Measurements from ENCODE around the gene PDE4D. TPM values are rescaled to one million over a fixed set of nuclear protein-coding genes. Genes with fewer than 3 reads are reported as not detected.

PDE4D gene
- total RNA-seq, 1 experiment from 2014 or later: 3.3 TPM

DNA sequence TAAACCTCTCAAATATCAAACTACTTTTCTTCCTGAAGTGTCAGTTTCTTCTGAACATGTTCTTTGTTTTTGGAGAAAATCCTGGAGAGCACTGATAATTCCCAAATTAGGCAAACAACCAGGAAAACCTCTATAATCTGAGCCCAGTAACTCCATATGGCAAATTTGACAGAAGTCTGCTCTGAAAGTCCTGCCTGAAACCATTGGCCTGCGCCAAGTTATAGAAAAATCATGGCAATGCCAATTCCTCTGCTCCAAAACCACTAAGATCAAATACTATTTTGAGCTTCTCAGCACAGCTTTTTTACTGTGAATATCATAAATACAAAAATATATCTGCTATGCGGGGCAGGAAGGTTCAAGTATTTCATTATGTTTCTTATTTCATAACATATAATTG lies 45.9 kb downstream of the PDE4D start:
- no peak for DNase-seq (ENCODE audit: low spot score)
- ATAC-seq: no peak
- H3K27ac Mint-ChIP-seq: no peak overlapping the region
- CTCF ChIA-PET: no interaction called here
- no peaks in the 10 kb centered on the region for H3K36me3 Mint-ChIP-seq
- peaks cover 6% of the 10 kb centered on the region for H3K9me3 Mint-ChIP-seq
- H3K4me1 Mint-ChIP-seq: no peaks in the 10 kb centered on the region
- TF ChIP-seq, protein P1, sequence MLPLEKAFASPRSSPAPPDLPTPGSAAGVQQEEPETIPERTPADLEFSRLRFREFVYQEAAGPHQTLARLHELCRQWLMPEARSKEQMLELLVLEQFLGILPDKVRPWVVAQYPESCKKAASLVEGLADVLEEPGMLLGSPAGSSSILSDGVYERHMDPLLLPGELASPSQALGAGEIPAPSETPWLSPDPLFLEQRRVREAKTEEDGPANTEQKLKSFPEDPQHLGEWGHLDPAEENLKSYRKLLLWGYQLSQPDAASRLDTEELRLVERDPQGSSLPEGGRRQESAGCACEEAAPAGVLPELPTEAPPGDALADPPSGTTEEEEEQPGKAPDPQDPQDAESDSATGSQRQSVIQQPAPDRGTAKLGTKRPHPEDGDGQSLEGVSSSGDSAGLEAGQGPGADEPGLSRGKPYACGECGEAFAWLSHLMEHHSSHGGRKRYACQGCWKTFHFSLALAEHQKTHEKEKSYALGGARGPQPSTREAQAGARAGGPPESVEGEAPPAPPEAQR (CRISPR knock-in tag; IDR thresholded peaks at IDR 0.05): no peak
- no peak for TF ChIP-seq CREB1 (CRISPR knock-in tag; IDR thresholded peaks at IDR 0.05)
- TF ChIP-seq ATF6 (CRISPR knock-in tag; IDR thresholded peaks at IDR 0.05): no peak
- TF ChIP-seq SMAD4 (CRISPR knock-in tag; IDR thresholded peaks at IDR 0.05): no peak
- no peak for TF ChIP-seq TCF7 (CRISPR knock-in tag; IDR thresholded peaks at IDR 0.05; ENCODE audit: low read depth)
- no peak for TF ChIP-seq FOXJ3 (CRISPR knock-in tag; IDR thresholded peaks at IDR 0.05; ENCODE audit: borderline replicate concordance)
- TF ChIP-seq NFYB (CRISPR knock-in tag; conservative IDR thresholded peaks at IDR 0.05; ENCODE audit: low read depth): no peak
- TF ChIP-seq TEAD1 (CRISPR knock-in tag; IDR thresholded peaks at IDR 0.05): no peak
- TF ChIP-seq, protein P2, sequence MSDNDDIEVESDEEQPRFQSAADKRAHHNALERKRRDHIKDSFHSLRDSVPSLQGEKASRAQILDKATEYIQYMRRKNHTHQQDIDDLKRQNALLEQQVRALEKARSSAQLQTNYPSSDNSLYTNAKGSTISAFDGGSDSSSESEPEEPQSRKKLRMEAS (CRISPR knock-in tag; IDR thresholded peaks at IDR 0.05): no peak
- TF ChIP-seq KAT7 (CRISPR knock-in tag; IDR thresholded peaks at IDR 0.05; ENCODE audit: borderline replicate concordance): no peak
- no peak for TF ChIP-seq JUN (CRISPR knock-in tag; IDR thresholded peaks at IDR 0.05)
- TF ChIP-seq, protein P3, sequence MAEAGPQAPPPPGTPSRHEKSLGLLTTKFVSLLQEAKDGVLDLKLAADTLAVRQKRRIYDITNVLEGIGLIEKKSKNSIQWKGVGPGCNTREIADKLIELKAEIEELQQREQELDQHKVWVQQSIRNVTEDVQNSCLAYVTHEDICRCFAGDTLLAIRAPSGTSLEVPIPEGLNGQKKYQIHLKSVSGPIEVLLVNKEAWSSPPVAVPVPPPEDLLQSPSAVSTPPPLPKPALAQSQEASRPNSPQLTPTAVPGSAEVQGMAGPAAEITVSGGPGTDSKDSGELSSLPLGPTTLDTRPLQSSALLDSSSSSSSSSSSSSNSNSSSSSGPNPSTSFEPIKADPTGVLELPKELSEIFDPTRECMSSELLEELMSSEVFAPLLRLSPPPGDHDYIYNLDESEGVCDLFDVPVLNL (CRISPR knock-in tag; IDR thresholded peaks at IDR 0.05; ENCODE audit: borderline replicate concordance, low read depth): no peak
- no peak for TF ChIP-seq NFATC4 (CRISPR knock-in tag; IDR thresholded peaks at IDR 0.05)
- TF ChIP-seq, protein P4, sequence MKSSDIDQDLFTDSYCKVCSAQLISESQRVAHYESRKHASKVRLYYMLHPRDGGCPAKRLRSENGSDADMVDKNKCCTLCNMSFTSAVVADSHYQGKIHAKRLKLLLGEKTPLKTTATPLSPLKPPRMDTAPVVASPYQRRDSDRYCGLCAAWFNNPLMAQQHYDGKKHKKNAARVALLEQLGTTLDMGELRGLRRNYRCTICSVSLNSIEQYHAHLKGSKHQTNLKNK (CRISPR knock-in tag; IDR thresholded peaks at IDR 0.05): no peak
- POLR2A ChIA-PET: no interaction called here
- H3K4me3 Mint-ChIP-seq: no peak overlapping the region
- H3K27me3 Mint-ChIP-seq (ENCODE audit: low read depth): no peaks in the 10 kb centered on the region

GRCh38 chr5:59845730-59846129 lies 47.8 kb downstream of the PDE4D start:
- no peaks in the 10 kb centered on the region for H3K36me3 Mint-ChIP-seq
- CTCF ChIA-PET: interaction anchor here (1.3 kb wide), 1 partner anchor 35 kb away, joined by 3 read pairs; no protein-coding TSS in a partner anchor
- ATAC-seq: no peak
- H3K4me3 Mint-ChIP-seq: no peak overlapping the region
- H3K27me3 Mint-ChIP-seq (ENCODE audit: low read depth): no peaks in the 10 kb centered on the region
- no peak overlapping the region for H3K27ac Mint-ChIP-seq
- no peak for DNase-seq (ENCODE audit: low spot score)
- H3K4me1 Mint-ChIP-seq: no peaks in the 10 kb centered on the region
- no peaks in the 10 kb centered on the region for H3K9me3 Mint-ChIP-seq
- POLR2A ChIA-PET: no interaction called here
- TF ChIP-seq ZNF138 (CRISPR knock-in tag; conservative IDR thresholded peaks at IDR 0.05): no peak
- TF ChIP-seq ZNF396 (CRISPR knock-in tag; IDR thresholded peaks at IDR 0.05; ENCODE audit: borderline replicate concordance): no peak
- TF ChIP-seq, protein P5, sequence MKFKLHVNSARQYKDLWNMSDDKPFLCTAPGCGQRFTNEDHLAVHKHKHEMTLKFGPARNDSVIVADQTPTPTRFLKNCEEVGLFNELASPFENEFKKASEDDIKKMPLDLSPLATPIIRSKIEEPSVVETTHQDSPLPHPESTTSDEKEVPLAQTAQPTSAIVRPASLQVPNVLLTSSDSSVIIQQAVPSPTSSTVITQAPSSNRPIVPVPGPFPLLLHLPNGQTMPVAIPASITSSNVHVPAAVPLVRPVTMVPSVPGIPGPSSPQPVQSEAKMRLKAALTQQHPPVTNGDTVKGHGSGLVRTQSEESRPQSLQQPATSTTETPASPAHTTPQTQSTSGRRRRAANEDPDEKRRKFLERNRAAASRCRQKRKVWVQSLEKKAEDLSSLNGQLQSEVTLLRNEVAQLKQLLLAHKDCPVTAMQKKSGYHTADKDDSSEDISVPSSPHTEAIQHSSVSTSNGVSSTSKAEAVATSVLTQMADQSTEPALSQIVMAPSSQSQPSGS (CRISPR knock-in tag; IDR thresholded peaks at IDR 0.05; ENCODE audit: borderline replicate concordance, low read depth): no peak
- no peak for TF ChIP-seq ZNF416 (CRISPR knock-in tag; IDR thresholded peaks at IDR 0.05)
- no peak for TF ChIP-seq CDX4 (CRISPR knock-in tag; IDR thresholded peaks at IDR 0.05; ENCODE audit: borderline replicate concordance)
- no peak for TF ChIP-seq STAT6 (CRISPR knock-in tag; conservative IDR thresholded peaks at IDR 0.05; ENCODE audit: low read depth)
- no peak for TF ChIP-seq ETV6 (CRISPR knock-in tag; IDR thresholded peaks at IDR 0.05)
- TF ChIP-seq RORB (CRISPR knock-in tag; IDR thresholded peaks at IDR 0.05): no peak
- TF ChIP-seq ZNF219 (CRISPR knock-in tag; IDR thresholded peaks at IDR 0.05; ENCODE audit: borderline replicate concordance): no peak
- TF ChIP-seq FOXP4 (CRISPR knock-in tag; IDR thresholded peaks at IDR 0.05): no peak
